HG03175 (cell line): ENCODE measurements around the gene FBXO22.
"Not testable (repeated sequence)": the region's sequence is repeated elsewhere in the genome, so short reads cannot be mapped to it uniquely, and the experiment has no call there.

ENCODE experiments used
- ATAC-seq: cut with Tn5 transposase; IDR thresholded peaks from one replicate; pipeline ENCODE4 v1.9.1; 2021; ENCODE audit warnings: mild to moderate bottlenecking, moderate library complexity; ENCODE audit not compliant: unreplicated experiment

Gene FBXO22

DNA sequence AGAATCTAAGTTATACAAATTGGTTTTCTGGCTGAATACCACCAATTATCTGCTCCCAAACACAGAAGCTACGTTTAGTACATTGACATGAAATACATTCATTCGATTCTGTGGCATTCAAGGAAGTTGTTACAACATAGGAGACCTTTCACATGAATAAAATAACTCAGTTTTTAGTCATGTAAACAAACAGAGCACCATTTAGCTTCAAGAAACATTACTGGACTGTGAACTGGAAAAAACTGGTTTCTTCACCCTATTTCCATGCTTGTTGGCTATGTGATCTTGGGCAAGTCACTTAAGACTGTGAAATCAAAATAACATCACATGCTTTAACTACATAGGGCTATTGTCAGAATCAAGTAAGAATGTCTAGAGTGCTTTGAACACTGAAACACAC, 62.4 kb downstream of the FBXO22 start:
- no peak for ATAC-seq

- ATAC-seq: not testable (repeated sequence)
These were observed 73.1 kb downstream of the FBXO22 start for GRCh38 chr15:75976766-75977165.

DNA sequence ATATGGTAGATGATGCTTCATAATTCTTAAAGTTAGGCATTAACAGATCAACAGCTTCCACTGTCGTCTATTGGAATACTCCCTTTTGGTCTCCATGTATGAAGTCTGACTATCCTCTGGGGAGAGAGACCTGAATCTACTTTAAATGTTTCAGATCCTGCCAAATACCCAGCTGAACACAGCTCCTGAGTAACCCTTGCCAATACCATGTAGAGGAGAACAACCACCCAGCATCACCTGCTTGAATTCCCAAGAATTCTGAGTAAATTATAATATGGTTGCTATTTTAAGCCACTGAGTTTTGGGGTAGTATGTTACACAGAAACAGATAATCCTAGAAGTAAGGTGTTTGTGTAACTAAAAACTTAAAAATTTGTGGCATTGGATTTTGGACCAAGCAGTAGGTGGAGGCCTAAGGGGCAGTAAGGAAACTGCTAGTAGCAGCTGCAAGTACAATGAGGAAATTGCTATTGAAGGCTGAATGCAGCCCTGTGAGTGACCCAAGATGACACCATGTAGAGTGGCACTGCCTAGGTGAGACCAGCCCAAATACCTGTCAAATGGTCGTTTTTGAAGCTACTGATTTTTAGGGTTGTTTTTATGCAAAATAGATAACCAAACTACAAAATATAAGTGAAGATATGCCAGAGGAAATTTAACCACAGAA, 77.6 kb downstream of the FBXO22 start:
- ATAC-seq: no peak

- no peak for ATAC-seq
These were observed 78.8 kb downstream of the FBXO22 start for GRCh38 chr15:75982468-75982867.

- ATAC-seq: not testable (repeated sequence)
These were observed 81.0 kb downstream of the FBXO22 start for GRCh38 chr15:75984706-75985105.

- ATAC-seq: no peak
These were observed 82.3 kb downstream of the FBXO22 start for GRCh38 chr15:75985971-75986370.

DNA sequence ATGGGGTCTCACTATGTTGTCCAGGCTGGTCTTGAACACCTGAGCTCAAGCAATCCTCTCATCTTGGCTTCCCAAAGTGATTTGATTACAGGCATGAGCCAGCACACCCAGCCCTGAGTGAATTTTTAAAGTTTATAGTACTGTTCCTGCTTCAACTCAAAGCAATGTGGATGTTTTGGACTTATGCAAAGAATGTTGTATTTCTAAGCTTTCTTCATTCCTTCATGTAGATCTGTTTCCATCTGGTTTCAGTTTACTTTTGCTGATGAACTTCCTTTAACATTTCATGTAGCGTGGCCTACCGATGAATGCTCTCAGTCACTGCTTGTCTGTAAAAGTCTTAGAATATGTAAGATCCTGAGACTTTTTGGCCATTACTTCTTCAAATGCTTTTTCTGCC, 85.4 kb downstream of the FBXO22 start:
- no peak for ATAC-seq

- ATAC-seq: no peak
These were observed 86.2 kb downstream of the FBXO22 start for GRCh38 chr15:75989875-75990274.
